Keratinocyte (primary cell): Measurements from ENCODE around the gene SULT2B1.

ENCODE experiments used
- CTCF ChIP-seq, 3 experiments: IDR thresholded peaks in 1 of 3; conservative IDR thresholded peaks in 1 of 3; optimal IDR thresholded peaks in 1 of 3; 2 replicates in 2 of 3; 3 replicates in 1 of 3; pipeline versions ENCODE3 to v1.5.1; 2011; ENCODE audit warnings: low read length in 3 of 3, mild to moderate bottlenecking in 3 of 3, moderate library complexity in 2 of 3, control low read depth in 1 of 3, inconsistent platforms in 1 of 3; ENCODE audit not compliant: insufficient read depth in 2 of 3; ENCODE audit errors: extremely low read depth in 1 of 3
- EZH2 ChIP-seq: IDR thresholded peaks from one replicate; pipeline ENCODE4 v1.6.1; 2012; ENCODE audit warnings: inconsistent platforms, mild to moderate bottlenecking, low read length, moderate library complexity

GRCh38 chr19:48509467-48510194 lies 42.3 kb upstream of the SULT2B1 start:
- TF ChIP-seq EZH2, result no peak
- no peak for TF ChIP-seq CTCF (optimal IDR thresholded peaks at IDR 0.05 in 1 of 3, IDR thresholded peaks at IDR 0.05 in 1 of 3, conservative IDR thresholded peaks at IDR 0.05 in 1 of 3; ENCODE audit: extremely low read depth in 1 of 3, insufficient read depth in 2 of 3, low read length in 3 of 3)
